Activated T-helper 1 cell treated with anti-CD3 and anti-CD28 coated beads, Interleukin-2, amount 50 U/mL, for 16 hours (primary cell): ENCODE data around the gene GUCA1A.
"Not testable (repeated sequence)": the region's sequence is repeated elsewhere in the genome, so short reads cannot be mapped to it uniquely, and the experiment has no call there.

Experiments used
- DNase-seq, 2 donors: peaks; one replicate each; pipeline ENCODE4 v3.0.0-alpha.2; 2020; ENCODE audit warnings: low read depth in 1 of 2, low spot score in 1 of 2

GUCA1A gene

DNA sequence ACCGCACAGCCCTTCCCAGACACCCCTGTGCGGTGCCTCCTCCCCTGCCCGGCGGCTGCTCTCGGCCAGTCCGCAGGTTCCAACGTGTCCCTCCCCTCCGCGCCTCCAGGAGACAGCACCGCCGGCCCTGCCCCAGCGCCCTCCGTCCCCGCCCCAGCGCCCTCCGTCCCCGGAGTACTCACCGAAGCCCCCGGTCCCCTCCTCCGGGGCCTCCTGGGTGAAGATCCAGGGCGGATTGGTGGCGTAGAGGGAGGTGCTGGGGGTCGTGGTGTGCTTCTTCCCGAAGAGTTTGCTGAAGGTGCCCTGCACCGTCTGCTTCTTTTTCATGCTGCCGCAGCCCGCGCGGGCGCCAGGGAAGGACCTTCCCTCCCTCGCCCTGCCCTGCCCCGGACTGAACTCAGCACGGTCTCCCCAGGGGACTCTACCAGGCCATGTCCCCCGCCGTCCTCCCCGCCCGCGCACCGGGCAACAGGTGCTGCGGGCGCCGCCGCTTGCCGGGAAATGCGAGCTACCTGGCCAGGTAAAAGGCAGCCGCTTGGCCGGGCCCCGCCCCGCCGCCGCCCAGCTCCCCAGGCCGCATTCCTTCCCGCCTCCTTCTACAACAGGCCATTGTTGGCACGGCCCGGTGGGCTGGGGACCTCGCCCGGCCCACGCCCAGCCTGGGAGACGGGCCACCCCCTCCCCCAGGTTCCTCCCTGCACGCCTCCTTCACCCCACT, 30.9 kb upstream of the GUCA1A start, which contains the start of gene C6orf132:
TSS of gene C6orf132 (minus strand) at position 503 of the 718 bp plus-strand sequence. CDS start at position 327, 176 bp downstream.
- DNase-seq: no peak

DNA sequence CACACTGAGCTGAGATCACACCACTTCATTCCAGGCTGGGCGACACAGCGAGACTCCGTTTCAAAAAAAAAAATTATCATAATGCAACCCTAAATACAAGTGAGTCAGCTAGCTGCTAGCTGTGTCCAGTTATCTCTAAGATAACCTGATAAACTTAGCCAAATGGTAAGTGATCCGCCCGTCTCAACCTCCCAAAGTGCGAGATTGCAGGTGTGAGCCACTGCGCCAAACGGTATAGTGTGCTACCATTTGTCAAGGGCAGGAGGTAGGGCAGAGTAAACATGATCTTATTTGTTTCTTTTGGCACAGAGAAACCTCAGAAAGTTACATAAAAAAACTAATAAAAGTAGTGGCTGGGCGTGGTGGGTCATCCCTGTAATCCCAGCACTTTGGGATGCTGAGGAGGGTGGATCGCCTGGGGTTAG, 26.0 kb upstream of the GUCA1A start:
- no peak for DNase-seq

DNA sequence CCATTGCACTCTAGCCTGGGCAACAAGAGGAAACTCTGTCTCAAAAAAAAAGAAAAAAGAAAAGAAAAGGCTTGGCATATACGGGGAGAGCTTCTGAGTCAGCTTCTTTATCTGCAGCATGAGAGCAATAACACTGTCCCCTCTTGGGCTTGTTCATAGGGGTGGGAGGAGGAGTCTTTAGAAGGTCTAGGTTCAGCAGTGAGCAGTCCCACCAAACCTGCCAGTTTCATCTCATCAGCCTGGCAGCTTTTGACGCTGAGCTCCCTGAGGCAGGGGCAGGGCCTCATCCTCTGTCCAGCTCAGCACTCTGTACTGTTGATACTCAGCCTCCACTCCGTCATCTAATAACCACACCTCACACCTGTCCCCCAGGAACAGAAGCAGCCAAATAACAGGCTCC, 25.1 kb upstream of the GUCA1A start:
- no peak for DNase-seq

DNA sequence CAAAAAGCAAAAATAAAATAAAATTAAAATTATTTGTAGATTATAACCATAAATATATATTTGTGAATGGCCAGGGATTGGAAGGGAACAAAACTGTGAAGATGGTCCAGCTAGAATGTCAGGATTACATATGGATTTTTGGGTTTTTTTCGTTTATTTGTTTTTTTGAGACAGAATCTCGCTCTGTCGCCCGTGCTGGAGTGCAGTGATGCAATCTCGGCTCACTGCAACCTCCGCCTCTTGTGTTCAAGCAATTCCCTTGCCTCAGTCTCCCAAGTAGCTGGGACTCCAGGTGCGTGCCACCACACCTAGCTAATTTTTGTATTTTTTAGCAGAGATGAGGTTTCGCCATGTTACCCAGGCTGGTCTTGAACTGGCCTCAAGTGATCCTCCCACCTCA, 22.9 kb upstream of the GUCA1A start:
- DNase-seq: no peak

DNA sequence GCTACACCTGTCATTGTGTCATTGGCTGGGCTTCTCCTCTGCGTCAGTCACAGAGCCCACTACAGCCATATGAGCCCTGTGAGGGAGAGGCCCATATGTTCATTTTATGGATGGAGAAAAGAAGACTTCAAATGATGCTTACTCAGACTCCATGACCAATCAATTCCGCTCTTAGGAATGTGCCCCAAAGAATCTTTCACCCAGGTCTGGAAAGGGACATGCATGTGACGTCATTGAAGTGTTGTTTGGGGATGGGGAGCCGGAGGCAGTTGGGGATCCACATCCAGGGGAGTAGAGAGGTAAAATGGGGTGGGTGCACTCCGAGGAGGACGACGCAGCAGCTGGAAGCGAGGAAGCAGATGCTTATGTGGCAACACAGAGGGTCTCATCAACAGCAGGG, 21.1 kb upstream of the GUCA1A start:
- DNase-seq: no peak

DNA sequence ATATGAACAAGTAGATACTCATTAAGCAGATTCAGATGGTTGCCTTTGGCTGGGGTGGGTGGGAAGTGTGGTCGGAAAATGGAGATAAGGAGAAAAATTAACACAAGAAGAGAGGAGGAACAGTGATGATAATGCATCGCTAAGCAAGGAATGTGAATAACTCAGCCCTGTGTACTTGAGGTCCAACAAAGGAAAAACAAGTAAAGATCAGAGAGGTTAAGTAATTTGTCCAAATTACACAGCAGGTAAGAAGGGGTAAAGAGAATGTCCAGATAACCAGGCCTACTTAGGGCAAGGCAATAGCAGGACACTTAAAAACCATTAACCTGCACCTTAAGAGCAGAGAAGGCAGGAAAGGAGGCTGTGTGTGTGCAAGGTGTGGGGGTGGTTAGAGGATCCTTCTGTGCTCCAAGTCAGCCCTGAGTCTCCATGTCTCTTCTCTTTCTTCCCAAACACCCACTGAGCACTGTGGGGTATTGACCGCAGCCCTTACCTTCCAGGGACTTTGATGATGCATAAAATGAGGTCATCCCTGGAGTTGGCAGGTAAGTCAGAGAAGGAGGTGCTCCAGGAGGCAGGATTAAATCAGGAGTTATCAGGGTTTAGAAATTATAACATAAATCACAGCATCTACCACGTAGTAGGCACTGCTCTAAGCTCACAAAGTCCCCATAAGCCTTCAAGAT, 20.5 kb upstream of the GUCA1A start:
- DNase-seq: not testable (repeated sequence)

DNA sequence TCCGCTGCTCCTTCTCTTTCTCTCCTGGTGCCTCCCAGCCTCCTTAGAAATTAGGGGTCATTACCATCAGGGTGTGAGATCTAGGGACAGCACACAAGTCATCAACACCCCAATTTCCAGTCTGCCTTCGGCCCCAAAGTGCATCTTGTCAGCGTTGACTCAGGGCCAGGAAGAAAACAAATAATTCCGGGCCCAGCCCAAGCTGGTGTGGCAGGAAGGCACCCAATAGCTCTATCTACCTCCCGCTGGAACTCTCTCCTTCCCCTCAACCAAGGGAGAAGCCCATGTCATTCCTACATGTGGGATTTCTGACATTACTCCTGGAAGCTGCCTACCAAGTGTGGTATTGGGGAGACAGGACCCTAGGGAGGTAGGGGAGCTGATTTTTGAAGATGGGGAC, 19.2 kb upstream of the GUCA1A start:
- DNase-seq: no peak

DNA sequence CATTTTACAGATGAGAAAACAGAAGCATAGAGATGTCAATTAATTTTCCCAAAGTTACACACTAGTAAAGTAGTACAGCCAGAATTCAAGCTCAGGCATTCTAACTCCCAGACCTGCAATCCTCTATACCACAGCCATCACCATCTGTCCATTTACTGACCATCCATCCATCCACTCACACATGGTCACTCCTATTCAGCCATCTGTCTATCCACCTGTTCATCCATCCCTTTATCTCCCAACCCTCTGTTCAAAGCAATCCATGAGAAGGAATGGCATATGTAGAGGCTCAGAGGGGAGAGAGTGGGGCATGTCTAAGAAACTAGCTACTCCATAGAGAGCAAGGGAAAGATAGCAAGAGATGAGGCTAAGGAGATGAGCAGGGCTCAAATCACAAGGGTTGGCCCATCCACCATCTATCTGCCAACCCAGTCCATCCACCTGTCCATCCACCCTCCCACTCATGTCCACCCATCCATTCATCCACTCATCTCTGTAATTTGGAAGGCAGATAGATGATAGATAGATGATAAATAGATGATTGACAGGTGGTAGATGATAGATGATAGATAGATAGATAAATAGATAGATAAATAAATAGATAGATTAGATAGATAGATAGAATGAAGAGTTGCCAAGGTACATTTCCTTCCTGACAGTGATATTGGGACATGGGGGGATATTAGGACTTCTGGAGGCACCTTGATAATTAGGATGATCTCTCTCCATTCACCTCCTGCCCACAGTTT, 18.5 kb upstream of the GUCA1A start:
- no peak for DNase-seq

DNA sequence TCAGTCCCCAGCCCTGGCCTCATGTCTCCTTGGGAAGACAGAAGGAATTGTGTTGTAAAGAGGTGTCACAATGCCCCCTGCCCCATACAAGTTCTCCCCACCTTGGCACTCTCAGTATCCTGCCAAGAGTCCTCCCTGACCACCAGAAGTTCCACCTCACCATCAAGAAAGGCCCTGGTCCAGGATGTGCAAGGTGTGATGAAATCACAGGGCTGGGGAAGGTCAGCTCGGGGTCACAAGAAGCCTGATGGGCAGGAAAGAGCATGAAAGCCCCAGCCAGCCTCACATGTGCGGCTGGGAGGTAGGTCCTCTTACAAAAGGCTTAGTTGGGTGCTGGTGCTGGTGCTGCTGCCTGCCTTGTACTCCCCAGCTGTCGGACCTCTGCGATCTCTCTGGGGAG, 17.9 kb upstream of the GUCA1A start:
- no peak for DNase-seq

DNA sequence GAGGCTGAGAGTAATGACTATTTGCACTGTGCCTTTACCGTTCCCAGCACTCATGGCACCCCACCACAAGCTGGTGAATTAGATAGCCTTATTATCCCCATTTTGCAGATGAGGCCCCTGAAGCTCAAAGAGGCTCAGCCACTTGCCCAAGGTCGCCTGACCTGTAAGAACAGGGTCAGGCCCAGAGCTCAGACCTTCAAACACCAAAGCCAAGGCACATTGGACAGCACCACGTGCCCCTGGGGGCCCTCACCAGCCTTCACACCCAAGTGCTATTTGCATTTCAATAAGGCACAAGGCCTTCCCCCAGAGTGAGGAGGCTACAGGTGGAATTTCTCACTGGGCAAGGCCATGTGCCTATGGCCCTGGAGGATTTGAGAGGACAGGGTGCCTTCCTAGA, 16.5 kb upstream of the GUCA1A start:
- no peak for DNase-seq

DNA sequence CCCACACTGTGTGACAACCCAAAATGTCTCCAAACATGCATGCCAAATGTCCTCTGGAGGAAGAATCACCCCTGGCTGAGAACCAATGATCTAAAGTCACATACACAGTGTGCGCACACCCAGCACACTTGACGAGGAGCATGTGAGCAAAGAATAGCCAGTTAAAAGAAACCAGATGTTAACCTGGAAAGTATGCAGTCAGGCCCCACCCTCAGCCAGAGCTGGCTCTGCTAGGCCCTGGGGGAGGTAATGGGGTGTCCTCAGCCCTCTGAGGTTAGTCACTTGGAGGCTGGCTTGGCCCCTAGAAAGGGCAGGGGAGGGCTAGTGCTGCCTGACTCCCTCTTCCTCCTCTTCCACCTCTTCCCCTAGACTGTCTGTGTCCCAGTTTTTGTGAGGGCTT, 15.2 kb upstream of the GUCA1A start:
- no peak for DNase-seq

DNA sequence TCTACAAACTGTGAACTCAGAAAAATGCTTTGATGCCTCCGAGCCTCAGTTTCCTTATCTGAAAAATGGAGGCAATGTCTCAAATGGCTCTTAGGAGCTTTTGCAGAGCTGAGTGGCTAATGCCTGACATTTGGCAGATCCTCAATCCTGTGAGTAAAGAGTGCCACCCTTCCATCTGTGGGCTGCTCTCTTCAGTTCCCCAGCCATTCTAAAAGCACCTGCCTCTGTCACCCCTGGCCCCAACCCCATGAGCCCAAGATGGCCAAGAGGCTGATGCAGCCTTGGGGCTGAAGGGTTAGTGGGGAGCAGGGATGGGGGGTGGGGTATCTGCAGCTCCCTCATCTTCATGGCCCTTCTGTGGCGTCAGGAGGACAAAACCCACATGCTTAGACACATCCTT, 14.5 kb upstream of the GUCA1A start:
- no peak for DNase-seq

DNA sequence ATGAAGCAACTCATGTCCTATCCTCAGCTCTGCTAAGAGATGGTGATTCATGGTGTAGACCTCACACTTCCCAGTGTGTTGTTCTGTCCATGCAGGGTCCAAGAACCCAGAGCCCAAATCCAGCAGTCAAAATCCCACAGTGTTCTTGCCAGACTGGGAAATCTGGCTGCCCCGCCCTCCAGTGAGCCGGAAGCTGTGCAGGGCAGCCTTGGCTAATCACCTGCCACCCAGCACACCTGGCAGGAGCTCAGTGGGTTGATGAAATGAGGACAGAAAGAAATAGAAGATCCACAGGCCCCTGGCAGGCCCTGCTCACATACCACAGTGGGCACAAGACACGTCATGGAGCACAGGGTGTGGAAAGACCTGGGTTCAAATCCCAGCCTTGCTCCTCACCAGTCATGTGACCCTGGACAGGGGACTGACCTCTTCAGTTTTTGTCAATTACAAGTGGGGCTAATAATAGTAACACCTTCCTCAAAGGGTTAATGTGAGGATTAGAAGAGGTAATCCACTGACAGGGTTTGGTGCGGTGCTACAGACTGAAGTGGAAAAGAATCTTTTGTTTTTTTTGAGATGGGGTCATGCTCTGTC, 13.6 kb upstream of the GUCA1A start:
- no peak for DNase-seq

DNA sequence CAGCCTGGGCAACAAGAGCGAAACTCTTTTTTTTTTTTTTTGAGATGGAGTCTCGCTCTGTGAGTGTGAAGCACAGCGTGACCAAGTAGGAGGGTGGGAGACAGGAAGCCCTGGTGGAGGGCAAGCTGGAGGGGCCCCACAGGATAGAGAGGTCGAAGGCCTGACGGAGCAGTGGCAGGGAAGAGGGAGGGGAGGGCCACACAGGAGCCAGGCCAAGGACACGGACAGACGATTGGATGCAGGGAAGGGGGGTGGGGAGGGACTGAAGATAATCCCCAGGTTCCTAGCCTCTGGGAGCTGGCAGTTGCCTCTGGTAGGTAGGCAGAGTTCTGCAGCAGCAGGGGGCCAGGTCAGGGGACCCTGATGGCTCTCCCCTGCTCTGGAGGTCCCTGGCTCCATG, 10.8 kb upstream of the GUCA1A start:
- DNase-seq: no peak

DNA sequence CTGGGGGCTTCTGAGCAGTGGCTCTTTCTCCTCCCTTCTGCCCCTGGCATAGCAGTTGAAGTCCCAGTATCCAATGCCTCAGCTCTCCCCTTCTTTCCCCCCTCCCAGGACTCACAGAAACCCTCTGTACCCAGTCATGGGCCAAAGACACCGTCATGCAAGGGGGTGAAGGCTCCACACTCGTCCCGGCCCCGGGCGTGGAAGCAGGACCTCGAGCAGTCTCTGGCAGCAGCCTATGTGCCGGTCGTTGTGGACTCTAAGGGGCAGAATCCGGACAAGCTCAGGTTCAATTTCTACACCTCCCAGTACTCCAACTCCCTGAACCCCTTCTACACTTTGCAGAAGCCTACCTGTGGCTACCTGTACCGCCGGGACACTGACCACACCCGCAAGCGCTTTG, 10.4 kb upstream of the GUCA1A start:
- no peak for DNase-seq

DNA sequence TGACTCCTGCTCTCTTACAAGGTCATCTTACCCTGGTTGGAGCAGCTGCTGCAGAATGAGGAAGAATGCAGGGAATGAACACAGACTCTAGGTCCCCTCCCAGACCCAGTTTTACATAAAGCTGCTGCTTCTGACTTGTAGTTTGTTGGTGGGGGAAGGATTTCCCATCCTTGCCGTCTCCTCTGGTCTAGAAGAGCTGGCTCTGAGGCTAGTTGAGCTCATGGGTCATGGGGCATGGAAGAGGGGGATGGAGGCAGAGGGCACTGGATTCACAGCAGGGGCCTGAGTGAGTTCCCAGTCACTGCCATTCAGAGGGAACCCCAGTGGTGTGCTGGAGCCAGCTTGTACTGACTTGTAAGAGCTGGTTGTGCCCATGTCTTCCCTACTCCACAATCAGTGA, 9.2 kb upstream of the GUCA1A start:
- no peak for DNase-seq

DNA sequence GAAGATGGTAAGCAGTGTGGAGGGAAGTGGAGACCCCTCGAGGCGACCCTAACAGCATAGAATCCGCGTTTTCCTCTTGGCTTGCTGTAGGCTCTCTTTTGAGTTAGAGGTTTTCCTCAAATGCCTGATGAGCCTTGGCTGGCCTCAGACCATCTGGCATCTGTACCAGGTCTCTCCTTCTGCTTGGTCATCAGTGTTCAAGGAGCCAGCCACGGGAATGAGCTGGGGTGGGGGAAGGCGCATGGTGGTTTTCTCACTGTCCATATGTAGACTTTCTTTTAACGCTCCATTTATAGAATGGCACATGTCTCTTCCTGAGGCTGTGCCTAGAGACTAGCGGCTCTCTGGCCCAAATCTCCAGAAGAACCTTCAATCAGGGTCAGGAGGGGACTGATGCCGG, 8.1 kb upstream of the GUCA1A start:
- DNase-seq: no peak

DNA sequence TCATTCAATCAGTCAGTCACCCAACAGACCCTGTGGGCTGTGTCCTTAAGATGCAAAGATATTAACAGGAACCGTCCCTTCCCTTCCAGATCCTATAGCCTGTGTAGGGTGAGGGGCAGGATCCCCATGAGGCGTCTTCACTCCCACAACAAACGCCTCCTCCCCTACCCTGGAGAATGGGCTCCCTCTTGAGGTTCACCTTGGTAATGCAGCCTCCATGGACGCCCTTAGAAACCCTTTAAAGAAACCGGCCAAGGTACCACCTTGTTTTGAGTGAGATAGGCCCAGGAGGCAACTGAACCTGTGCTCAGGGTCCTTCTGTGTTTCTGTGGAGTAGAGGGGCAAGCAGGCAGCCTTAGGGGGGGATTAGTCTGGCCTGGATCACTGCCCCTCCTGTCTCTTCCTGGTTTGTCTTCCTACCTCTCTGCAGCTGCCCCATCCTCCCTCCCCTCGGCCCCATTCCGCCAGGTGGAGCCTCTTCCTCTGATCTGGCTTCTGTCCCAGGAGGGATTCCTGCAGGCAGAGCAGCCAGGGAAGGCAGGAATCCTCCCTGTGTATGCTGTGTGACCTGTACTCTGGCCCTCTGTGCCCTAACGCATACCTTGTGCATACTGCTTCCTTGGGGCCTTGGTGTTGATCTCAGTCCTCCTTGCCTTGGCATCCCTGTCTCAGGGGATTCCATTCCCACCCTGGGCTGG, 6.6 kb upstream of the GUCA1A start:
- peak; percentile 52 to 67 for DNase-seq

DNA sequence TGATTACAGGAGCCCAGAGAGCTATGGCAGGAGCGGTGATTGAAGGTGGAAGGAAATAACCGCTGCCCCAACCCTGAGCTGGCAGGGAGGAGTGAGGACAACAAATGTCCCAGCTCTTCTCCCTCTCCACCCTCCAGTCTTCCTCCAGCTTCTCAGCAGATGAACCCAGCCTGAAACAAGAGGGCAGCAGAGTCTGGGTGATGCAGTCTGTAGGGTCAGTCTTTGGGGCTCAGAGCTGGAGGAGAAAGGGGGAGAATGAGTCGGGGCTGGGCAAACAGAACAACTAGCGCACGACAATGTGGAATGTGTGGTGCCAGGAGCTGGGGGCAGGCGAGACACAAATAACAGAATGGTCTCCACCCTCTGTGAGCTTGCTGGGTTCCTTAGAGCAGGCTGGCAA, 4.5 kb upstream of the GUCA1A start:
- no peak for DNase-seq

DNA sequence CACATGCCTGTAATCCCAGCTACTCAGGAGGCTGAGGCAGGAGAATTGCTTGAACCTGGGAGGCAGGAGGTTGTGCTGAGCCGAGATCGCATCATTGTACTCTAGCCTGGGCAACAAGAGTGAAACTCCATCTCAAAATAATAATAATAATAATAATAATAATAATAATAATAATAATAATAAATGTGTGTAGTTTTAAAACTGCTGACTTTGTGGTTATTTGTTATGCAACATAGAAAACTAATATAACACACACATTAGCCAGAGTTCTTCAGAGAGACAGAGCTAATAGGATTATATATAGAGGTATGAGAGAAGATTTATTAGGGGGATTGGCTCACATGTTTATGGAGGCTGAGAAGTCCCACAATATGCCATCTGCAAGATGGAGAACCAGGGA, 3.4 kb upstream of the GUCA1A start:
- DNase-seq: not testable (repeated sequence)
